Right atrium auricular region (tissue), 2 donors: ENCODE results near the gene SCARB1. TPM values are rescaled to one million over a fixed set of nuclear protein-coding genes. Genes with fewer than 3 reads are reported as not detected.

Source experiments
- DNase-seq: peaks from one replicate; pipeline ENCODE4 v3.0.0-alpha.2; 2019; ENCODE audit warnings: low spot score
- H3K27ac ChIP-seq, 2 donors: fragments of 200-600 bp; sonication (generic); 1 replicate in 1 of 2; 2 replicates in 1 of 2; pipeline ENCODE4 v1.5.1; 2016 to 2019
- H3K27me3 ChIP-seq, 2 donors: fragments of 200-600 bp; sonication (generic); one replicate each; pipeline versions ENCODE4 v1.5.1 to v1.6.0; 2017 to 2019
- H3K36me3 ChIP-seq: fragments of 200-600 bp; sonication (generic); one replicate; pipeline ENCODE4 v1.5.1; 2016
- H3K4me1 ChIP-seq, 2 donors: fragments of 200-600 bp; sonication (generic); one replicate each; pipeline versions ENCODE4 v1.5.1 to v1.6.0; 2017 to 2019
- H3K4me3 ChIP-seq, 2 donors: fragments of 200-600 bp; sonication (generic); 1 replicate in 1 of 2; 2 replicates in 1 of 2; pipeline ENCODE4 v1.5.1; 2017 to 2019; ENCODE audit warnings: mild to moderate bottlenecking in 1 of 2, moderate library complexity in 1 of 2
- H3K9me3 ChIP-seq, 2 donors: fragments of 200-600 bp; sonication (generic); one replicate each; pipeline ENCODE4 v1.5.1; 2019
- CTCF ChIP-seq, 2 donors: fragments of 200-600 bp; sonication (generic); IDR thresholded peaks; one replicate each; pipeline ENCODE4 v1.5.1; 2019; ENCODE audit warnings: antibody characterized with exemption in 2 of 2
- total RNA-seq, 2 donors: library from RNA; depleted of rRNA; stranded (reverse); fragments of >200 nt; gene quantifications; one replicate each; pipeline ENCODE4 v1.1.0, GENCODE V29; 2016

The SCARB1 gene
- total RNA-seq, 2 donors from 2014 or later = 14.9 to 22.6 TPM

GRCh38 chr12:124769881-124770512, 93.7 kb downstream of the SCARB1 start:
- Histone ChIP-seq H3K36me3 (no peaks in the 10 kb centered on the region), H3K27ac (no peak overlapping the region), H3K4me3 (no peak overlapping the region), H3K27me3 (no peaks in the 10 kb centered on the region), H3K9me3 (no peaks in the 10 kb centered on the region), H3K4me1 (peaks cover 0 to 37% of the 10 kb centered on the region in 2 donors)
- TF ChIP-seq CTCF (IDR thresholded peaks at IDR 0.05) = no peak
- no peak for DNase-seq

- peaks cover 0 to 8% of the 10 kb centered on the region in 2 donors for H3K9me3 ChIP-seq
- peaks cover 0 to 40% of the 10 kb centered on the region in 2 donors for H3K4me1 ChIP-seq
- no peak for DNase-seq
- no peaks in the 10 kb centered on the region for H3K27me3 ChIP-seq
- H3K4me3 ChIP-seq = no peak overlapping the region
- TF ChIP-seq CTCF (IDR thresholded peaks at IDR 0.05) = no peak
- H3K27ac ChIP-seq = no peak overlapping the region
- no peaks in the 10 kb centered on the region for H3K36me3 ChIP-seq
These were observed 94.5 kb downstream of the SCARB1 start for GRCh38 chr12:124769163-124769530.

- DNase-seq = no peak
- peaks cover 0 to 41% of the 10 kb centered on the region in 2 donors for H3K4me1 ChIP-seq
- TF ChIP-seq CTCF (IDR thresholded peaks at IDR 0.05) = no peak
- peaks cover 0 to 11% of the 10 kb centered on the region in 2 donors for H3K9me3 ChIP-seq
- no peaks in the 10 kb centered on the region for H3K36me3 ChIP-seq
- no peak overlapping the region for H3K27ac ChIP-seq
- H3K4me3 ChIP-seq = no peak overlapping the region
- H3K27me3 ChIP-seq = no peaks in the 10 kb centered on the region
These were observed 95.1 kb downstream of the SCARB1 start for GRCh38 chr12:124768452-124769162.

- TF ChIP-seq CTCF (IDR thresholded peaks at IDR 0.05) = peak; percentile 99 to 100
- no peaks in the 10 kb centered on the region for H3K36me3 ChIP-seq
- peaks cover 0 to 11% of the 10 kb centered on the region in 2 donors for H3K9me3 ChIP-seq
- H3K27me3 ChIP-seq = no peaks in the 10 kb centered on the region
- H3K27ac ChIP-seq = peak overlapping the region in 1 of 2 donors; percentile 68
- no peak overlapping the region for H3K4me3 ChIP-seq
- H3K4me1 ChIP-seq = peaks cover 0 to 54% of the 10 kb centered on the region in 2 donors
- peak; percentile 82 for DNase-seq
These were observed 96.4 kb downstream of the SCARB1 start for GRCh38 chr12:124767066-124767821.

GRCh38 chr12:124766727-124767065, 97.0 kb downstream of the SCARB1 start:
- Histone ChIP-seq H3K4me1 (peaks cover 0 to 54% of the 10 kb centered on the region in 2 donors), H3K36me3 (no peaks in the 10 kb centered on the region), H3K4me3 (no peak overlapping the region), H3K27ac (peak overlapping the region; percentile 68 to 79), H3K27me3 (no peaks in the 10 kb centered on the region), H3K9me3 (peaks cover 0 to 11% of the 10 kb centered on the region in 2 donors)
- TF ChIP-seq CTCF (IDR thresholded peaks at IDR 0.05) = peak in 1 of 2 donors; percentile 7
- no peak for DNase-seq
